Adrenal gland (tissue), 12 donors: Measurements from ENCODE around the gene THSD7A. TPM values are rescaled to one million over a fixed set of nuclear protein-coding genes. Genes with fewer than 3 reads are reported as not detected.

Experiments used
- DNase-seq, 7 donors: peaks; one replicate each; pipeline ENCODE4 v3.0.0-alpha.2; 2019 to 2020
- H3K27ac ChIP-seq, 5 donors: fragments of 200-600 bp; sonication (generic) in 4 of 5; 1 replicate in 3 of 5; 2 replicates in 2 of 5; pipeline versions ENCODE4 v1.5.1 to v1.8.0; 2016 to 2020; ENCODE audit warnings: mild to moderate bottlenecking in 1 of 5
- H3K27me3 ChIP-seq: fragments of 200-600 bp; 2 replicates; pipeline ENCODE4 v1.8.0; 2021
- H3K36me3 ChIP-seq, 2 donors: fragments of 200-600 bp; replicated peaks in 1 of 2; 1 replicate in 1 of 2; 2 replicates in 1 of 2; pipeline versions ENCODE4 v1.5.1 to v1.8.0; 2018 to 2022
- H3K4me1 ChIP-seq, 2 donors: fragments of 200-600 bp; replicated peaks in 1 of 2; 1 replicate in 1 of 2; 2 replicates in 1 of 2; pipeline versions ENCODE4 v1.5.1 to v1.8.0; 2018 to 2021
- H3K4me3 ChIP-seq, 4 donors: fragments of 200-600 bp; sonication (generic) in 3 of 4; one replicate each; pipeline ENCODE4 v1.5.1; 2016 to 2018
- H3K9me3 ChIP-seq, 3 donors: fragments of 200-600 bp; sonication (generic) in 1 of 3; replicated peaks in 1 of 3; 1 replicate in 2 of 3; 2 replicates in 1 of 3; pipeline versions ENCODE4 v1.5.1 to v1.8.0; 2016 to 2021
- POLR2A ChIP-seq, 2 donors: fragments of 450-650 bp; IDR thresholded peaks; one replicate each; pipeline ENCODE4 v1.6.1; 2017; ENCODE audit warnings: antibody characterized with exemption in 2 of 2, mild to moderate bottlenecking in 2 of 2, moderate library complexity in 1 of 2
- WGBS, 4 donors: extraction: QIAGEN DNeasy Blood & Tissue Kit in 2 of 4; methylation state at CpG; one replicate each; pipeline versions ENCODE4 v1.1.5 to v1.1.7; 2013 to 2017; 5-methylcytosine and 5-hydroxymethylcytosine counted together
- intact Hi-C, 2 donors: fragments of 100-400 bp; cut with DNase I; formaldehyde crosslinking; loops; one replicate each; pipeline versions ENCODE4 v1.14.1 to v1.15.0; 2022 to 2023
- polyA plus RNA-seq, 3 donors: library from polyadenylated mRNA; stranded (reverse); fragments of 200-250 nt in 2 of 3; fragments of 350-450 nt in 1 of 3; fragmentation: Illumina TruSeq in 1 of 3; extraction: RNeasy Lipid Tissue Mini Kit (QIAGEN cat#74804) in 1 of 3; gene quantifications; one replicate each; pipeline ENCODE4 v1.2.3, GENCODE V29; 2013 to 2014
- total RNA-seq, 9 donors: library from RNA; depleted of rRNA in 4 of 9; stranded (reverse); fragments of >200 nt in 4 of 9; fragments of 120-200 nt in 1 of 9; fragmentation: NEBNext Ultra II Directional in 1 of 9; extraction: Animal tissue kit (Norgen Biotek cat#: 25700) in 1 of 9; gene quantifications; one replicate each; pipeline versions ENCODE4 v1.1.0 to v1.2.4, GENCODE V29; 2013 to 2023
- TF ChIP-seq, protein P1 (sequence below), 6 experiments: fragments of 450-650 bp in 4 of 6; fragments of 200-600 bp in 2 of 6; sonication (generic) in 1 of 6; IDR thresholded peaks; 1 replicate in 5 of 6; 2 replicates in 1 of 6; pipeline versions ENCODE4 v1.5.1 to v1.8.0; 2016 to 2021; ENCODE audit warnings: antibody characterized with exemption in 6 of 6, mild to moderate bottlenecking in 2 of 6, moderate library complexity in 1 of 6
- donor health status: healthy with polysubstance abuse.
- donor health status: Bipolar disorder and iron deficiency.
- donor health status: DM: yes; HTN: yes; CAD: no.
- donor health status: DM: no; HTN: no; CAD: no.
- donor health status: DM: no; HTN: no; CAD: no.
- donor health status: DM: yes; HTN: yes; CAD: no.

The THSD7A gene
- total and polyA plus RNA-seq, 12 donors = 0.74 to 18.4 (median 4.8) TPM

DNA sequence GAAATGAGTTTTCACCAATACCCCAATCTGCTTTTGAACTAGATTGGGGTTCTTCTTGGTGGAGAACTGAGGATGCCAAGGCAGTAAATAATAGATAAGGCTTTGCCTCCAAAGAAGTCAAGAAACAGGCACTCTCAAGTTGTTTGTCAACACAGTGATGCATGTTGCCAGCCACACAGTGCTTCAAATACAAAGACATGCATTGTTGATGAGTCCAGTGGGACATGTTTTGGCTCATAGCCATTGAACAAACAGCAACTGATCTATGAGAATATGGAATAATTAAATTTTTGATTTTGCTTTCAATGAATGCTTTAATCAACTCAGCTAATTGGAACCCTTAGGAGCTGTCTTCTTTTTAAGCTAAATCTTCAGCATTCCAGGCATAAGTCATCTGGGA lies 346.4 kb downstream of the THSD7A start:
- Histone ChIP-seq H3K27ac (no peak overlapping the region), H3K4me3 (no peak overlapping the region), H3K27me3 (no peaks in the 10 kb centered on the region), H3K4me1 (no peaks in the 10 kb centered on the region), H3K9me3 (no peaks in the 10 kb centered on the region), H3K36me3 (no peaks in the 10 kb centered on the region)
- intact Hi-C loops = no loop called here
- no peak for TF ChIP-seq POLR2A (IDR thresholded peaks at IDR 0.05)
- TF ChIP-seq, protein P1, sequence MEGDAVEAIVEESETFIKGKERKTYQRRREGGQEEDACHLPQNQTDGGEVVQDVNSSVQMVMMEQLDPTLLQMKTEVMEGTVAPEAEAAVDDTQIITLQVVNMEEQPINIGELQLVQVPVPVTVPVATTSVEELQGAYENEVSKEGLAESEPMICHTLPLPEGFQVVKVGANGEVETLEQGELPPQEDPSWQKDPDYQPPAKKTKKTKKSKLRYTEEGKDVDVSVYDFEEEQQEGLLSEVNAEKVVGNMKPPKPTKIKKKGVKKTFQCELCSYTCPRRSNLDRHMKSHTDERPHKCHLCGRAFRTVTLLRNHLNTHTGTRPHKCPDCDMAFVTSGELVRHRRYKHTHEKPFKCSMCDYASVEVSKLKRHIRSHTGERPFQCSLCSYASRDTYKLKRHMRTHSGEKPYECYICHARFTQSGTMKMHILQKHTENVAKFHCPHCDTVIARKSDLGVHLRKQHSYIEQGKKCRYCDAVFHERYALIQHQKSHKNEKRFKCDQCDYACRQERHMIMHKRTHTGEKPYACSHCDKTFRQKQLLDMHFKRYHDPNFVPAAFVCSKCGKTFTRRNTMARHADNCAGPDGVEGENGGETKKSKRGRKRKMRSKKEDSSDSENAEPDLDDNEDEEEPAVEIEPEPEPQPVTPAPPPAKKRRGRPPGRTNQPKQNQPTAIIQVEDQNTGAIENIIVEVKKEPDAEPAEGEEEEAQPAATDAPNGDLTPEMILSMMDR (IDR thresholded peaks at IDR 0.05) = no peak
- no peak for DNase-seq

GRCh38 chr7:11480143-11480542 lies 351.9 kb downstream of the THSD7A start:
- Histone ChIP-seq H3K27me3 (no peaks in the 10 kb centered on the region), H3K36me3 (no peaks in the 10 kb centered on the region), H3K9me3 (no peaks in the 10 kb centered on the region), H3K4me1 (peaks cover 0 to 5% of the 10 kb centered on the region in 2 donors), H3K4me3 (no peak overlapping the region), H3K27ac (no peak overlapping the region)
- 74 to 81% (median 76%) methylated on average over 3 of the region's 3 CpGs for WGBS, 4 donors
- intact Hi-C loops = no loop called here
- DNase-seq = no peak
- TF ChIP-seq, protein P1 (IDR thresholded peaks at IDR 0.05) = no peak
- TF ChIP-seq POLR2A (IDR thresholded peaks at IDR 0.05) = no peak

- Histone ChIP-seq H3K27me3 (no peaks in the 10 kb centered on the region), H3K36me3 (no peaks in the 10 kb centered on the region), H3K9me3 (no peaks in the 10 kb centered on the region), H3K27ac (no peak overlapping the region), H3K4me1 (peaks cover 0 to 5% of the 10 kb centered on the region in 2 donors), H3K4me3 (no peak overlapping the region)
- no peak for TF ChIP-seq POLR2A (IDR thresholded peaks at IDR 0.05)
- TF ChIP-seq, protein P1 (IDR thresholded peaks at IDR 0.05) = no peak
- 63 to 71% (median 65%) methylated on average over 3 of the region's 3 CpGs for WGBS, 4 donors
- intact Hi-C loops = no loop called here
- DNase-seq = no peak
Observed at GRCh38 chr7:11478882-11479281, 353.1 kb downstream of the THSD7A start.

DNA sequence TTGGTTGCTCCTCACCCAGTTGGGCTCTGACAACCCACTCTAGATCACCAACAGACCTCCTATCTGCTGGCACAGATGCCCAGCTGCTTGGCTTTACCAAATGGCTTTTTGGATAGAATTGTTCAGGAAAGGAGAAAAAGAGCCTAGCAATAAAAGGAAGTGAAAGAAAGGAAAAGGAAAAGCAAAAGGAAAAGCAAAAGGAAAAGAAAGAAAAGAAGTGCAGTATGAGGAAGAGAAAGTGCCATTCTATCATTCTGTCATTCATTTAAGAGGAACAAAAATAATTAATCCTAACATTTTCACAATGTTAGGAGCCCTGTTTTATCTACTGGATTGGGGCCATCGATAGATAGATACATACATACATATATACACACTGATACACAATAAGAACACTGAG lies 353.6 kb downstream of the THSD7A start:
- no peaks in the 10 kb centered on the region for H3K9me3 ChIP-seq
- H3K27ac ChIP-seq = no peak overlapping the region
- H3K36me3 ChIP-seq = no peaks in the 10 kb centered on the region
- H3K4me1 ChIP-seq = peaks cover 0 to 5% of the 10 kb centered on the region in 2 donors
- 89 to 94% (median 91%) methylated on average over 1 of the region's 1 CpG for WGBS, 4 donors
- H3K4me3 ChIP-seq = no peak overlapping the region
- H3K27me3 ChIP-seq = no peaks in the 10 kb centered on the region
- intact Hi-C loops = no loop called here
- DNase-seq = no peak
- TF ChIP-seq POLR2A (IDR thresholded peaks at IDR 0.05) = no peak
- TF ChIP-seq, protein P1 (IDR thresholded peaks at IDR 0.05) = no peak
